ENCODE results near the gene MIGA2.
"Not testable (repeated sequence)": the region's sequence is repeated elsewhere in the genome, so short reads cannot be mapped to it uniquely, and the experiment has no call there.

The MIGA2 gene

GRCh38 chr9:129036241-129036922, at the start of gene MIGA2:
Gene MIGA2, plus strand, starts transcription at chr9:129036626. Its CDS starts 3,969 bp downstream, at chr9:129040595.
- peak; percentile 92 for DNase-seq (ENCODE audit: low read depth)

- DNase-seq (ENCODE audit: low read depth) = no peak
Measured at GRCh38 chr9:128986671-128987070, 49.8 kb upstream of the MIGA2 start.

- no peak for DNase-seq (ENCODE audit: low read depth)
Measured at GRCh38 chr9:128987805-128988204, 48.6 kb upstream of the MIGA2 start.

- DNase-seq (ENCODE audit: low read depth) = no peak
Measured at GRCh38 chr9:128992995-128993394, 43.4 kb upstream of the MIGA2 start.

- DNase-seq (ENCODE audit: low read depth) = no peak
Measured at GRCh38 chr9:128995791-128996190, 40.6 kb upstream of the MIGA2 start.

GRCh38 chr9:128998462-128998861, 38.0 kb upstream of the MIGA2 start:
- DNase-seq (ENCODE audit: low read depth) = no peak

GRCh38 chr9:128999581-129000206, 36.7 kb upstream of the MIGA2 start:
- DNase-seq (ENCODE audit: low read depth) = no peak

GRCh38 chr9:129001504-129002325, 34.7 kb upstream of the MIGA2 start:
- no peak for DNase-seq (ENCODE audit: low read depth)

GRCh38 chr9:129002992-129003391, 33.4 kb upstream of the MIGA2 start:
- DNase-seq (ENCODE audit: low read depth) = no peak

- DNase-seq (ENCODE audit: low read depth) = not testable (repeated sequence)
Measured at GRCh38 chr9:129004173-129004572, 32.3 kb upstream of the MIGA2 start.

- DNase-seq (ENCODE audit: low read depth) = no peak
Measured at GRCh38 chr9:129005336-129005997, 31.0 kb upstream of the MIGA2 start.

GRCh38 chr9:129006328-129007034, 29.9 kb upstream of the MIGA2 start:
- peak; percentile 26 for DNase-seq (ENCODE audit: low read depth)

- no peak for DNase-seq (ENCODE audit: low read depth)
Measured at GRCh38 chr9:129007035-129007765, 29.2 kb upstream of the MIGA2 start.

GRCh38 chr9:129007766-129008468, 28.5 kb upstream of the MIGA2 start:
- DNase-seq (ENCODE audit: low read depth) = no peak

- DNase-seq (ENCODE audit: low read depth) = no peak
Measured at GRCh38 chr9:129008469-129008965, 27.9 kb upstream of the MIGA2 start.

GRCh38 chr9:129008986-129009583, 27.3 kb upstream of the MIGA2 start:
- no peak for DNase-seq (ENCODE audit: low read depth)

- DNase-seq (ENCODE audit: low read depth) = no peak
Measured at GRCh38 chr9:129009584-129010141, 26.8 kb upstream of the MIGA2 start.

GRCh38 chr9:129010267-129010975, 26.0 kb upstream of the MIGA2 start:
- DNase-seq (ENCODE audit: low read depth) = no peak

GRCh38 chr9:129011170-129011569, 25.3 kb upstream of the MIGA2 start:
- no peak for DNase-seq (ENCODE audit: low read depth)
